ENCODE results near the gene STX17.

The STX17 gene

GRCh38 chr9:99955606-99956005, 49.2 kb downstream of the STX17 start:
- Histone ChIP-seq H3K4me3 (no peak overlapping the region), H3K9me3 (no peaks in the 10 kb centered on the region), H3K36me3 (peaks cover 8 to 22% (median 12%) of the 10 kb centered on the region in 3 donors), H3K4me1 (no peaks in the 10 kb centered on the region), H3K27ac (no peak overlapping the region), H3K27me3 (no peaks in the 10 kb centered on the region)
- DNase-seq: no peak
- TF ChIP-seq, protein P1, sequence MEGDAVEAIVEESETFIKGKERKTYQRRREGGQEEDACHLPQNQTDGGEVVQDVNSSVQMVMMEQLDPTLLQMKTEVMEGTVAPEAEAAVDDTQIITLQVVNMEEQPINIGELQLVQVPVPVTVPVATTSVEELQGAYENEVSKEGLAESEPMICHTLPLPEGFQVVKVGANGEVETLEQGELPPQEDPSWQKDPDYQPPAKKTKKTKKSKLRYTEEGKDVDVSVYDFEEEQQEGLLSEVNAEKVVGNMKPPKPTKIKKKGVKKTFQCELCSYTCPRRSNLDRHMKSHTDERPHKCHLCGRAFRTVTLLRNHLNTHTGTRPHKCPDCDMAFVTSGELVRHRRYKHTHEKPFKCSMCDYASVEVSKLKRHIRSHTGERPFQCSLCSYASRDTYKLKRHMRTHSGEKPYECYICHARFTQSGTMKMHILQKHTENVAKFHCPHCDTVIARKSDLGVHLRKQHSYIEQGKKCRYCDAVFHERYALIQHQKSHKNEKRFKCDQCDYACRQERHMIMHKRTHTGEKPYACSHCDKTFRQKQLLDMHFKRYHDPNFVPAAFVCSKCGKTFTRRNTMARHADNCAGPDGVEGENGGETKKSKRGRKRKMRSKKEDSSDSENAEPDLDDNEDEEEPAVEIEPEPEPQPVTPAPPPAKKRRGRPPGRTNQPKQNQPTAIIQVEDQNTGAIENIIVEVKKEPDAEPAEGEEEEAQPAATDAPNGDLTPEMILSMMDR (IDR thresholded peaks at IDR 0.05): no peak
- intact Hi-C loops (cut with DNase I; ENCODE audit: low total_unique reads): no loop called here

- Histone ChIP-seq H3K27ac (no peak overlapping the region), H3K4me3 (no peak overlapping the region), H3K4me1 (no peaks in the 10 kb centered on the region), H3K36me3 (peaks cover 9 to 40% (median 14%) of the 10 kb centered on the region in 3 donors), H3K27me3 (no peaks in the 10 kb centered on the region), H3K9me3 (no peaks in the 10 kb centered on the region)
- TF ChIP-seq, protein P1 (IDR thresholded peaks at IDR 0.05): no peak
- intact Hi-C loops (cut with DNase I; ENCODE audit: low total_unique reads): no loop called here
- no peak for DNase-seq
Observed at GRCh38 chr9:99962680-99963261, 56.3 kb downstream of the STX17 start.

DNA sequence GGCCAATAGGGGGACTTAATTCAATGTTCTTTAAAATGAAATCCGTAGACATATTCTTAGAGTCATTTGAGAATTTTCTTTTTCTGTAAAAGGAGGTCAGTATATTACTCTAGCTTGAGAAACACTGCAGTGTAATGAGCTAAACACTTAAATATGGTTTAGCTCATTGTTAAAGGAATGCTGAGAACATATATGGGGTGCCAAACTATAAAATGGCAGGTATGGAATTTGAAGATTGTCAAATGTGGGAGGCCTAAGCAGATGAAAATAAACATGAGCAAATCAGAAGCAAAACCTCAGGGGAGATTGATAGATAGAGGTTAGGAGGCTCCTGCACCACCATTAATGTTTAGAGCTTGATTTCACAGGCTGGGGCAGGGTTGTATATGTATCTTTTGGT, 57.9 kb downstream of the STX17 start:
- no peak overlapping the region for H3K27ac ChIP-seq
- no peaks in the 10 kb centered on the region for H3K27me3 ChIP-seq
- intact Hi-C loops (cut with DNase I; ENCODE audit: low total_unique reads): no loop called here
- TF ChIP-seq, protein P1 (IDR thresholded peaks at IDR 0.05): no peak
- no peak overlapping the region for H3K4me3 ChIP-seq
- H3K36me3 ChIP-seq: peaks cover 14 to 55% (median 18%) of the 10 kb centered on the region in 3 donors
- no peak for DNase-seq
- H3K9me3 ChIP-seq: no peaks in the 10 kb centered on the region
- H3K4me1 ChIP-seq: no peaks in the 10 kb centered on the region

DNA sequence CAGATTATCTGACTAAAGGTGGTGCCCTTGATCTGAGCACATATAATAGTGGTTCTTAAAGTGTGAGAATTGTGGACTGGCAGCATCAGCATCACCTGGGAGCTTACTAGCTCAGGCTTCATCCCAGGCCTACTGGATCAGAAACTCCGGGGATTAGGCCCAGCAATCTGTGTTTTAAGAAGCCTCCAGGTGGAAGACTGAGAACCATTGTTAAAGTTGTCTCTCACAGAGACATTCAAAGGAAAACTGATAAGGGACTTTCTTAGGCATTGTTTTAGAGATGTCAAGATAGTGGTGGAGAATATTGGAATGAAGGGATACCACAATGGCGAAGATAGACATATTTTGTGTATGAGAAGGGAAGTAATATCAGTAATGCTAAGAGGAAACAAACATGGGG, 59.5 kb downstream of the STX17 start:
- TF ChIP-seq, protein P1 (IDR thresholded peaks at IDR 0.05): no peak
- Histone ChIP-seq H3K4me1 (no peaks in the 10 kb centered on the region), H3K36me3 (peaks cover 5 to 54% (median 18%) of the 10 kb centered on the region in 3 donors), H3K27ac (no peak overlapping the region), H3K9me3 (no peaks in the 10 kb centered on the region), H3K4me3 (no peak overlapping the region), H3K27me3 (no peaks in the 10 kb centered on the region)
- intact Hi-C loops (cut with DNase I; ENCODE audit: low total_unique reads): no loop called here
- DNase-seq: no peak

DNA sequence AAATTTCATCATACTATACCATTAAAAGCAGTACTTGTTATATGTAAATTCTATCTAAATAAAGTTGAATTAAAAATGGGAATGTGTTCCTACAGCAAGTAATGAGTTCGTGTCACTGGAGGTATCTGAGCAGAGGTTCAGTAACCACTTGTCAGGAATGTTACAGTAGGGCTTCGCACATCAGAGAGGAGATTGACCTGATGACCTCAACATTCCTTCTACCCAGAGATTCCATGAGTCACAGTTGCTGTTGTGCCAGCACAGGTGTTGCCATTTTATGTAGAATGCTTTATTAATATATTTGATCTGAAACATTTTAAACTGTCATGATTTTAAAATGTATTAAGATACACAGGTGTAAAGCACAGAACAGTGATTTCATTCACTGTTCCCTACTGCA, 60.3 kb downstream of the STX17 start:
- Histone ChIP-seq H3K9me3 (no peaks in the 10 kb centered on the region), H3K27ac (no peak overlapping the region), H3K27me3 (no peaks in the 10 kb centered on the region), H3K4me3 (no peak overlapping the region), H3K4me1 (no peaks in the 10 kb centered on the region), H3K36me3 (peaks cover 3 to 47% (median 16%) of the 10 kb centered on the region in 3 donors)
- TF ChIP-seq, protein P1 (IDR thresholded peaks at IDR 0.05): no peak
- DNase-seq: no peak
- intact Hi-C loops (cut with DNase I; ENCODE audit: low total_unique reads): no loop called here

GRCh38 chr9:99967457-99967856, 61.0 kb downstream of the STX17 start:
- no peak overlapping the region for H3K4me3 ChIP-seq
- TF ChIP-seq, protein P1 (IDR thresholded peaks at IDR 0.05): no peak
- H3K27ac ChIP-seq: no peak overlapping the region
- peaks cover 3 to 50% (median 16%) of the 10 kb centered on the region in 3 donors for H3K36me3 ChIP-seq
- no peaks in the 10 kb centered on the region for H3K9me3 ChIP-seq
- no peaks in the 10 kb centered on the region for H3K27me3 ChIP-seq
- no peak for DNase-seq
- intact Hi-C loops (cut with DNase I; ENCODE audit: low total_unique reads): no loop called here
- H3K4me1 ChIP-seq: no peaks in the 10 kb centered on the region
